BLaER1 treated with 17β-estradiol and CSF1 and Interleukin-3, amounts not matched to agents 10 nM and 100 nM (cell line): ENCODE results near the gene TRIM14.

Experiments
- H3K27ac ChIP-seq, 11 experiments: shearing (Covaris generic); formaldehyde crosslinking; 2 replicates each; pipeline ENCODE4 v1.8.1; 2022
- H3K27me3 ChIP-seq, 11 experiments: shearing (Covaris generic); formaldehyde crosslinking; 2 replicates each; pipeline ENCODE4 v1.8.1; 2022
- H3K36me3 ChIP-seq, 11 experiments: shearing (Covaris generic); formaldehyde crosslinking; 2 replicates each; pipeline ENCODE4 v1.8.1; 2022
- H3K4me1 ChIP-seq, 10 experiments: shearing (Covaris generic); formaldehyde crosslinking; 2 replicates each; pipeline ENCODE4 v1.8.1; 2022
- H3K4me2 ChIP-seq, 11 experiments: shearing (Covaris generic); formaldehyde crosslinking; 2 replicates each; pipeline ENCODE4 v1.8.1; 2022
- H3K4me3 ChIP-seq, 10 experiments: shearing (Covaris generic); formaldehyde crosslinking; 2 replicates each; pipeline ENCODE4 v1.8.1; 2022
- H3K9ac ChIP-seq, 11 experiments: shearing (Covaris generic); formaldehyde crosslinking; 2 replicates each; pipeline ENCODE4 v1.8.1; 2022
- H3K9me3 ChIP-seq, 11 experiments: shearing (Covaris generic); formaldehyde crosslinking; replicated peaks in 1 of 11; 2 replicates each; pipeline ENCODE4 v1.8.1; 2022
- H4K20me1 ChIP-seq, 11 experiments: shearing (Covaris generic); formaldehyde crosslinking; 2 replicates each; pipeline ENCODE4 v1.8.1; 2022
- Cebpa-rat ChIP-seq, 11 experiments: shearing (Covaris generic); IDR thresholded peaks; 2 replicates each; pipeline ENCODE4 v1.8.1; 2022

TRIM14 gene

GRCh38 chr9:98118640-98119601, at the start of gene TRIM14:
Gene TRIM14 (minus strand): TSS chr9:98119222. CDS start chr9:98119188, 34 bp downstream.
- Histone ChIP-seq H3K27me3 (no peaks in the 10 kb centered on the region), H3K4me3 (peak within 1 kb of the TSS; percentile 65 to 86 (median 73)), H3K9ac (peak within 1 kb of the TSS; percentile 75 to 86 (median 82)), H3K27ac (peak within 1 kb of the TSS; percentile 35 to 84 (median 80); a peak in 21 of 22 replicates), H3K4me1 (peaks cover 56 to 81% (median 65%) of the 10 kb centered on the region in 10 experiments), H3K36me3 (peaks cover 0 to 20% (median 14%) of the 10 kb centered on the region in 11 experiments; a peak in 16 of 22 replicates), H3K9me3 (no peaks in the 10 kb centered on the region), H3K4me2 (peak within 1 kb of the TSS; percentile 85 to 97 (median 91)), H4K20me1 (no peaks in the 10 kb centered on the region)
- no peak for TF ChIP-seq Cebpa-rat (IDR thresholded peaks at IDR 0.05)

GRCh38 chr9:98168153-98168780, 49.2 kb upstream of the TRIM14 start:
- no peak overlapping the region for H3K4me3 ChIP-seq
- no peaks in the 10 kb centered on the region for H3K27me3 ChIP-seq
- H3K9me3 ChIP-seq, result no peaks in the 10 kb centered on the region
- H3K4me1 ChIP-seq, result peaks cover 18 to 45% (median 29%) of the 10 kb centered on the region in 10 experiments
- H3K36me3 ChIP-seq, result no peaks in the 10 kb centered on the region
- H3K9ac ChIP-seq, result no peak overlapping the region; a peak in 1 of 22 replicates
- H4K20me1 ChIP-seq, result no peaks in the 10 kb centered on the region
- no peak for TF ChIP-seq Cebpa-rat (IDR thresholded peaks at IDR 0.05)
- peak overlapping the region in 10 of 11 experiments; percentile 49 to 81 (median 70); a peak in 19 of 22 replicates for H3K4me2 ChIP-seq
- H3K27ac ChIP-seq, result peak overlapping the region in 2 of 11 experiments; percentile 32 to 59; a peak in 2 of 22 replicates

- no peak overlapping the region for H3K27ac ChIP-seq
- H3K4me2 ChIP-seq, result peak overlapping the region in 7 of 11 experiments; percentile 5 to 49 (median 26); a peak in 8 of 22 replicates
- no peaks in the 10 kb centered on the region for H3K9me3 ChIP-seq
- H3K9ac ChIP-seq, result no peak overlapping the region
- no peaks in the 10 kb centered on the region for H4K20me1 ChIP-seq
- no peaks in the 10 kb centered on the region for H3K27me3 ChIP-seq
- TF ChIP-seq Cebpa-rat (IDR thresholded peaks at IDR 0.05), result peak in 10 of 11 experiments; percentile 35 to 92 (median 72); a peak in 18 of 22 replicates
- H3K4me3 ChIP-seq, result no peak overlapping the region
- no peaks in the 10 kb centered on the region for H3K36me3 ChIP-seq
- H3K4me1 ChIP-seq, result peaks cover 14 to 39% (median 27%) of the 10 kb centered on the region in 10 experiments
Observed at GRCh38 chr9:98164912-98165311, 45.9 kb upstream of the TRIM14 start.

GRCh38 chr9:98162613-98163012, 43.6 kb upstream of the TRIM14 start:
- no peak overlapping the region for H3K27ac ChIP-seq
- peaks cover 0 to 16% (median 8%) of the 10 kb centered on the region in 10 experiments; a peak in 11 of 20 replicates for H3K4me1 ChIP-seq

GRCh38 chr9:98161851-98162250, 42.8 kb upstream of the TRIM14 start:
- Histone ChIP-seq H3K4me1 (peaks cover 0 to 14% (median 8%) of the 10 kb centered on the region in 10 experiments; a peak in 11 of 20 replicates), H3K36me3 (no peaks in the 10 kb centered on the region), H3K4me2 (no peak overlapping the region), H4K20me1 (no peaks in the 10 kb centered on the region), H3K4me3 (no peak overlapping the region), H3K27ac (no peak overlapping the region), H3K9me3 (no peaks in the 10 kb centered on the region), H3K9ac (no peak overlapping the region), H3K27me3 (no peaks in the 10 kb centered on the region)
- TF ChIP-seq Cebpa-rat (IDR thresholded peaks at IDR 0.05), result no peak

More at GRCh38 chr9:98162613-98163012, 43.6 kb upstream of the TRIM14 start:
- H3K4me2 ChIP-seq, result no peak overlapping the region
- no peaks in the 10 kb centered on the region for H4K20me1 ChIP-seq
- no peaks in the 10 kb centered on the region for H3K9me3 ChIP-seq
- no peak overlapping the region for H3K4me3 ChIP-seq
- TF ChIP-seq Cebpa-rat (IDR thresholded peaks at IDR 0.05), result no peak
- H3K27me3 ChIP-seq, result no peaks in the 10 kb centered on the region
- H3K36me3 ChIP-seq, result no peaks in the 10 kb centered on the region
- H3K9ac ChIP-seq, result no peak overlapping the region

GRCh38 chr9:98159790-98160189, 40.8 kb upstream of the TRIM14 start:
- H3K9me3 ChIP-seq, result no peaks in the 10 kb centered on the region
- no peaks in the 10 kb centered on the region for H3K27me3 ChIP-seq
- no peak overlapping the region for H3K9ac ChIP-seq
- H4K20me1 ChIP-seq, result no peaks in the 10 kb centered on the region
- H3K4me2 ChIP-seq, result no peak overlapping the region
- peaks cover 0 to 7% (median 4%) of the 10 kb centered on the region in 10 experiments; a peak in 11 of 20 replicates for H3K4me1 ChIP-seq
- no peak overlapping the region for H3K4me3 ChIP-seq
- H3K27ac ChIP-seq, result no peak overlapping the region
- no peak for TF ChIP-seq Cebpa-rat (IDR thresholded peaks at IDR 0.05)
- H3K36me3 ChIP-seq, result no peaks in the 10 kb centered on the region; a peak in 1 of 22 replicates

GRCh38 chr9:98159301-98159700, 40.3 kb upstream of the TRIM14 start:
- no peak for TF ChIP-seq Cebpa-rat (IDR thresholded peaks at IDR 0.05)

GRCh38 chr9:98158071-98158831, 39.2 kb upstream of the TRIM14 start:
- no peak for TF ChIP-seq Cebpa-rat (IDR thresholded peaks at IDR 0.05)
- Histone ChIP-seq H3K4me3 (no peak overlapping the region), H3K4me2 (no peak overlapping the region)

More at GRCh38 chr9:98159301-98159700, 40.3 kb upstream of the TRIM14 start:
- no peaks in the 10 kb centered on the region for H3K27me3 ChIP-seq
- H4K20me1 ChIP-seq, result no peaks in the 10 kb centered on the region
- H3K4me1 ChIP-seq, result peaks cover 0 to 5% (median under 1%) of the 10 kb centered on the region in 10 experiments; a peak in 5 of 20 replicates
- H3K36me3 ChIP-seq, result no peaks in the 10 kb centered on the region; a peak in 1 of 22 replicates
- H3K9ac ChIP-seq, result no peak overlapping the region
- no peak overlapping the region for H3K4me3 ChIP-seq
- no peaks in the 10 kb centered on the region for H3K9me3 ChIP-seq
- H3K27ac ChIP-seq, result no peak overlapping the region
- no peak overlapping the region for H3K4me2 ChIP-seq

More at GRCh38 chr9:98158071-98158831, 39.2 kb upstream of the TRIM14 start:
- H3K9ac ChIP-seq, result no peak overlapping the region
- no peaks in the 10 kb centered on the region for H4K20me1 ChIP-seq
- H3K27ac ChIP-seq, result no peak overlapping the region
- no peaks in the 10 kb centered on the region for H3K9me3 ChIP-seq
- no peaks in the 10 kb centered on the region; a peak in 1 of 22 replicates for H3K36me3 ChIP-seq
- no peaks in the 10 kb centered on the region for H3K27me3 ChIP-seq
- peaks cover 0 to 5% (median 0%) of the 10 kb centered on the region in 10 experiments; a peak in 2 of 20 replicates for H3K4me1 ChIP-seq
